GM18870 (cell line): Measurements from ENCODE around the gene GOLGA3.

ENCODE experiments used
- ATAC-seq: cut with Tn5 transposase; IDR thresholded peaks from one replicate; pipeline ENCODE4 v1.9.1; 2021; ENCODE audit warnings: moderate library complexity; ENCODE audit not compliant: unreplicated experiment

GOLGA3 gene

GRCh38 chr12:132724506-132725241 is 104.0 kb downstream of the GOLGA3 start:
- ATAC-seq, result no peak

GRCh38 chr12:132723764-132724140 is 104.9 kb downstream of the GOLGA3 start:
- ATAC-seq, result no peak

DNA sequence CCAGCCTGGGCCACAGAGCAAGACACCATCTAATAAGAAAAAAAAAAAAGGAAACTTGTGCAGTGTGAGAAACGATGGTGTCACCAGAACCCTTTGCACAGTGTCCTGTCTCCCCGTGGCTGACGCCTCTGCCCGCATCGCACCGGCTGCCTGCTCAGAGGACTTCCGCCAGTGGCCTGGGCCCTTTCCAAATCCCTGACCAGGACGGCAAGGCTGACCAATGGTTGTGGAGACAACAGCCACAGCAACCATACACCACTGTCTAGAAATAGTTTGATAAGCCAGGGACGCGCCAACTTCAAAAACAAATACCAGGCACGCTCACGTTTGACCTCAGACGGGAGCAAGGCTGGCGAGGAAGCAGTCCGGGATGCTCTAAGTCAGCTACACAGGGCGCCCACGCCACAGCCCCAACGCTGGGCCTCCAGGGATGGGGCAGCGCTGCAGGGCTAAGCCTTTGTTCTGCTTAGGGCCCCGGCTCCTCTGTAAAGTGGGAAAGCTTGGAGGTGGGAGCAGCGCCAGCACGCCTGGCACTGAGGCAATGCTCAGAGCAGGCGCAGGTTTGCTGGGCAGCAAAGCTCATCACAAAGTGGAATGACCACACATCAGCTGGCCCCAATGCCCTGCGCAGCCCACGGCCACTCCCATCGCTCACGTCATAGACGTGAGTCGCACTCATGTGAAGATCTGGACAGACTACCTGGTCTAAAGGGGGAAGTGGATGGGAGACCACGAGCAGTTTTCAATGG is 105.5 kb downstream of the GOLGA3 start:
- ATAC-seq, result no peak

DNA sequence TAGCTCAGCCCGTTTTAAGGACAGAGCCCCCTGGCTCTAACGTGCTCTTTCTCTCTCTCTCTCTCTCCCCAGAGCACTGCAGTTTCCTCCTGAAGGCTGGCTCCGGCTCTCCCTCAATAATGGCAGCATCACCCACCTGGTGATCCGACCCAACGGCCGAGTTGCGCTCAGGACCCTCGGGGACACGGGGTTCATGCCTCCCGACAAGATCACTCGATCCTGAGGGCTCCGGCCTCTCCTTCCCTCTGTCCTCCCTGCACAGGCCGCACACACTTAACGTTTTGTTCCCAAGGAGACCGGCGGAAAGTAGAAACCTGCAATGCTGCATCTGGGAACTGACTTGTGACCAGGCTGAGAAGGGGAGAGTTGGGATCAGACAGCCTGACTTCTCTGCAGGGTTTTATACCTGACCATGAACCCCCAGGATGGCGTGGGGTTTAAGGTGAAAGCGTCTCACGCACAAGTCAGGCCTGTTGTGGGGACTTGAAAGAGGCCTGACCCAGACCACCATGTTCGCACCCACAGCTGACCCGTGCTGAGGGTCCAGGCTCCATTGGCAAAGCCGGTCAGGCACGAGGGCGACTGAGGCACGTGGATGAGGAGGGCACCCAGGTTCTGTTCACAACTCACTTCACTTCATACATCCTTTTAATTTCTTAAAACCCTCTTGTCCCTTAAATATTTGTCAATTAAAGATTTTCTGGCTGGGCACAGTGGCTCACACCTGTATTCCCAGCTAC is 107.9 kb downstream of the GOLGA3 start:
- ATAC-seq, result no peak

DNA sequence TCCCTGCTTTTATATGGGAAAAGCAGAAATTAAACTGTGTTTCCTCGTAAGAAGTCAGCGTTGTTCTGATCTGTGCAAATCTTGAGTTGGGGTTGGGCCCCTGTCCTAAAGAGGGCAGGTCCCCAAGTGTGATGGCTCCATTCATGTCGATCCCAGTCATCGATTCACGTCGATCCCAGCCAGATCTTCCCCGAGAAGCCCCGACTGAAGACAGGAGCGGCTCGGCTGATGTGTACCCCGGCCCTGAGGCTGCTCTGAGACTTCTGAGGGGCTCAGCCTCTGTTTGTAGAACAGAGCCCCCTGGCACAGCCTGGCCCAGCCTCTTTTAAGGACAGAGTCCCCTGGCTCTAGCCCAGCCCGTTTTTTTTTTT is 108.7 kb downstream of the GOLGA3 start:
- no peak for ATAC-seq

DNA sequence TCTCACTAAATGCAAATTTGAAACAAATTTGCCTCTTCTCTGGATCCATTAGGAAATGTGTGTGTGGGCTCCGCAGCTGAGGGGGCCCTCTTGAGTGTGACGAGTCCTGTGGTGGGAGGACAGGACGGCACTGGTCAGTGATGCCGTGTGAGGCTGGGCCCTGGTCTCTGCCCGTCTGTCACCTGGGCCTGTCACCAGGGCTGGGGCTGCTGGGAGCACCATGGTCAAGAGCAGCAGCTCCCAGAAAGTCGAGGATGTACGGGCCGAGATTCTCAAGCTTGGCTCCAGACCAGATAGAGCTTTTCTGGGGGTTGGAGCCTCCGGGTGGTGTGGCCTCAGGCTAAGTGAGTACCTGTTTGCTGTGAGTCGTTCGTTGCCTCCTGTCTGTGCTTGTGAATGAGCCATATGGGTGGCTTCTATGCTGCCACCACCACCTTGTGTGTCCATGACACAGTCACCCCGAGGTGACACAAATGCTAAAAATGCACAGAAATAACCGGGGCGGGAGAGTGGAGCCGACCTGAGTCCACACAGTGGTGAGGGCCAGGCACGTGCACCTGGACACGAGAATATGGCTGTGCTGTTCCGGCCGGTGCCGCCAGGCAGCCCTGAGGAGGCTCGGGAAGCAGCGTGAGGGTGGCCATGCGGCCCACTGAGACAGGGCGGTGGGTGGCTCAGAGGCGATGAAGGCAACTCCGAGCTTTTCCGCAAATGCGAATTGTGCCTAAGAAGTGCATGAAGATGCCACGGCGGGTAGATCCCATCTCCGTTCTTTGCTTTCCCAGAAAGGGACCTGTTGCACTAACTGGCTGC is 109.3 kb downstream of the GOLGA3 start:
- ATAC-seq, result no peak
